Left lung (tissue), 10 donors: ENCODE data around the gene LDLRAD3. TPM values are rescaled to one million over a fixed set of nuclear protein-coding genes. Genes with fewer than 3 reads are reported as not detected.

Experiments
- ATAC-seq: fragments of 200-7000 bp; cut with Tn5 transposase; one replicate; pipeline ENCODE4 v1.9.1; 2020; ENCODE audit warnings: moderate library complexity
- DNase-seq, 4 donors: peaks; one replicate each; pipeline ENCODE4 v3.0.0-alpha.2; 2013 to 2020
- H3K27ac ChIP-seq, 2 donors: fragments of 200-600 bp; sonication (generic) in 1 of 2; one replicate each; pipeline versions ENCODE4 v1.5.0 to v1.8.0; 2020 to 2021
- H3K27me3 ChIP-seq, 2 donors: fragments of 200-600 bp; sonication (generic) in 1 of 2; one replicate each; pipeline versions ENCODE4 v1.5.0 to v1.8.0; 2020 to 2021
- H3K36me3 ChIP-seq, 2 donors: fragments of 200-600 bp; sonication (generic) in 1 of 2; one replicate each; pipeline versions ENCODE4 v1.5.0 to v1.8.0; 2020 to 2021
- H3K4me1 ChIP-seq, 2 donors: fragments of 200-600 bp; one replicate each; pipeline ENCODE4 v1.8.0; 2021
- H3K4me3 ChIP-seq, 2 donors: fragments of 200-600 bp; sonication (generic) in 1 of 2; one replicate each; pipeline versions ENCODE4 v1.5.0 to v1.8.0; 2020 to 2021; ENCODE audit warnings: mild to moderate bottlenecking in 1 of 2
- H3K9me3 ChIP-seq, 2 donors: fragments of 200-600 bp; sonication (generic) in 1 of 2; one replicate each; pipeline versions ENCODE4 v1.5.0 to v1.8.0; 2020 to 2021
- intact Hi-C, 2 donors: fragments of 100-400 bp; cut with DNase I; formaldehyde crosslinking; loops; one replicate each; pipeline versions ENCODE4 v1.11.2 to v1.14.2; 2022
- polyA plus RNA-seq, 6 donors: library from polyadenylated mRNA; unstranded; fragments of 120-200 nt; gene quantifications; one replicate each; pipeline ENCODE4 v1.2.1, GENCODE V29; 2013; ENCODE audit not compliant: insufficient read length in 6 of 6
- total RNA-seq, 2 donors: library from RNA; stranded (reverse); fragmentation: NEBNext Ultra II Directional; extraction: Animal tissue kit (Norgen Biotek cat#: 25700); gene quantifications; one replicate each; pipeline ENCODE4 v1.2.1, GENCODE V29; 2021
- TF ChIP-seq, protein P1 (sequence below), 2 donors: fragments of 200-600 bp; sonication (generic) in 1 of 2; IDR thresholded peaks; one replicate each; pipeline versions ENCODE4 v1.5.0 to v1.8.0; 2021; ENCODE audit warnings: antibody characterized with exemption in 2 of 2
- donor health status: DM: no; HTN: yes; CAD: no.
- donor health status: DM: no; HTN: no; CAD: no.

The LDLRAD3 gene
- total and polyA plus RNA-seq, 8 donors = 7.1 to 18.2 (median 16.8) TPM

DNA sequence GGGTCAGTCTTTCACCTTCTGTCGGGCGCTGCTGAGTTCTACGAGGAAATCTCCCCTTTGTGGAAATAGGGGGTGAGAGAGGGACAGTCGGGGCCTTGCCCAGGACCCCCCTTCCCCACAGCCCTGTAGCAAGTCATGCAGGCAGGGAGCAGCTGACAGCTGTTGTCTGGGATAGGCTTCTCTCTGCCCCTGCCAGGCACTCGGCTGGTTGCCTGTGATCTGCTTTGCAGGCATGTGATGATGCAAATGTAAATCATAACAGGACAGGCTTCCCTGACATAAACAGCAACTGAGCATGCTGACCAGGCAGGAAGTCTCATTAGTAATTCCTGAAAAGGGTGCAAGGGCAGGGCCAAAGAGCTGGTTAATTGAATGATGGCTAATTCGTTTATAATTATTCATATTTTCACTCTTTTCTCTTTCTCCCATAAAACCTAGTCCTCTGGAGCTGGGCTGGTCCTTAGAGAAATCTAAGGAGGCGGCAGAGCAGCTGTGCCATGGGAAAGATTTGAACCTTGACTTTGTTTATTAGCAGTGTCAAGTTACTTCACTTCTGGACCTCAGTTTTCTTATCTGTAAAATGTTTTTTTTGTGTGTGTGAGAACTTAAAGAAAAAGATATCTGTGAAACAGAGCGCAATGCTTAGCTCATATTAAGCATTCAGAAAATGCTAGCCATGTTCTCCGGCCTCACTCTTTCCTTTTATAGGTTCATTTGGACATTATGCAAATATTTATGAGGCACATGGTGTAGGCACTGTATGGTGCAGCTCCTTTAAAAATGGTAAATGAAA, 129.7 kb downstream of the LDLRAD3 start:
- peak; percentile 55 to 67 (median 60) for DNase-seq

DNA sequence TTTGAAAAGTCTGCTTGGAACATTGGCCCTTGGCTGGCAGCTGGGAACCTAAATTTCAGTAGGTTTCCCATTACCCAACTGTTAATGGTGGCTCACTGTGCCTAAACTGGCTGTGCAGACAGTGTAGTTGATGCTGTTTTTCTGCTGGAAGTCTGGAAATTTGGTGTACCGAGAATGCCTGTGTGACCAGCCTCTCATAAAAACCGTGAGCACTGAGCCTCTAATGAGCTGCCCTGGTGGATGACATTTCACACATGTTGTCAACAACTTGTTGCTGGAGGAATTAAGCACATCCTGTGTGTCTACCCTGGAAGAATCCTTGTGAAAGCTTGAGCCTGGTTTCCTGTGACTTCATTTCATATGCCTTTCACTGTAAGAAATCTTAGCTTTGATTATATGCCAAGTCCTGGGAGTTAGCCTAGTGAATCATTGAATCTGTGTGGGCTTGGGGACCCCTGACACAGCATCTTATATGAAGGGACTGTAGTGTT, 131.1 kb downstream of the LDLRAD3 start:
- Histone ChIP-seq H3K9me3 (no peaks in the 10 kb centered on the region), H3K36me3 (no peaks in the 10 kb centered on the region), H3K4me1 (peaks cover 3 to 9% of the 10 kb centered on the region in 2 donors), H3K4me3 (no peak overlapping the region), H3K27ac (no peak overlapping the region), H3K27me3 (no peaks in the 10 kb centered on the region)
- DNase-seq = no peak
- ATAC-seq = no peak
- intact Hi-C loops = no loop called here
- TF ChIP-seq, protein P1, sequence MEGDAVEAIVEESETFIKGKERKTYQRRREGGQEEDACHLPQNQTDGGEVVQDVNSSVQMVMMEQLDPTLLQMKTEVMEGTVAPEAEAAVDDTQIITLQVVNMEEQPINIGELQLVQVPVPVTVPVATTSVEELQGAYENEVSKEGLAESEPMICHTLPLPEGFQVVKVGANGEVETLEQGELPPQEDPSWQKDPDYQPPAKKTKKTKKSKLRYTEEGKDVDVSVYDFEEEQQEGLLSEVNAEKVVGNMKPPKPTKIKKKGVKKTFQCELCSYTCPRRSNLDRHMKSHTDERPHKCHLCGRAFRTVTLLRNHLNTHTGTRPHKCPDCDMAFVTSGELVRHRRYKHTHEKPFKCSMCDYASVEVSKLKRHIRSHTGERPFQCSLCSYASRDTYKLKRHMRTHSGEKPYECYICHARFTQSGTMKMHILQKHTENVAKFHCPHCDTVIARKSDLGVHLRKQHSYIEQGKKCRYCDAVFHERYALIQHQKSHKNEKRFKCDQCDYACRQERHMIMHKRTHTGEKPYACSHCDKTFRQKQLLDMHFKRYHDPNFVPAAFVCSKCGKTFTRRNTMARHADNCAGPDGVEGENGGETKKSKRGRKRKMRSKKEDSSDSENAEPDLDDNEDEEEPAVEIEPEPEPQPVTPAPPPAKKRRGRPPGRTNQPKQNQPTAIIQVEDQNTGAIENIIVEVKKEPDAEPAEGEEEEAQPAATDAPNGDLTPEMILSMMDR (IDR thresholded peaks at IDR 0.05) = no peak

More for the DNA sequence above, 129.7 kb downstream of the LDLRAD3 start:
- Histone ChIP-seq H3K27me3 (no peaks in the 10 kb centered on the region), H3K9me3 (no peaks in the 10 kb centered on the region), H3K4me3 (no peak overlapping the region), H3K27ac (no peak overlapping the region), H3K36me3 (no peaks in the 10 kb centered on the region), H3K4me1 (peaks cover 3 to 9% of the 10 kb centered on the region in 2 donors)
- intact Hi-C loops = no loop called here
- peak; percentile 63 for ATAC-seq
- TF ChIP-seq, protein P1 (IDR thresholded peaks at IDR 0.05) = no peak

- Histone ChIP-seq H3K27me3 (no peaks in the 10 kb centered on the region), H3K27ac (no peak overlapping the region), H3K4me1 (peaks cover 3 to 9% of the 10 kb centered on the region in 2 donors), H3K36me3 (peaks cover 0 to 6% of the 10 kb centered on the region in 2 donors), H3K4me3 (no peak overlapping the region), H3K9me3 (no peaks in the 10 kb centered on the region)
- TF ChIP-seq, protein P1 (IDR thresholded peaks at IDR 0.05) = no peak
- DNase-seq (peak in 1 of 4 donors; percentile 55), ATAC-seq (no peak)
- intact Hi-C loops = no loop called here
Observed at GRCh38 chr11:36077368-36077767, 133.5 kb downstream of the LDLRAD3 start.

DNA sequence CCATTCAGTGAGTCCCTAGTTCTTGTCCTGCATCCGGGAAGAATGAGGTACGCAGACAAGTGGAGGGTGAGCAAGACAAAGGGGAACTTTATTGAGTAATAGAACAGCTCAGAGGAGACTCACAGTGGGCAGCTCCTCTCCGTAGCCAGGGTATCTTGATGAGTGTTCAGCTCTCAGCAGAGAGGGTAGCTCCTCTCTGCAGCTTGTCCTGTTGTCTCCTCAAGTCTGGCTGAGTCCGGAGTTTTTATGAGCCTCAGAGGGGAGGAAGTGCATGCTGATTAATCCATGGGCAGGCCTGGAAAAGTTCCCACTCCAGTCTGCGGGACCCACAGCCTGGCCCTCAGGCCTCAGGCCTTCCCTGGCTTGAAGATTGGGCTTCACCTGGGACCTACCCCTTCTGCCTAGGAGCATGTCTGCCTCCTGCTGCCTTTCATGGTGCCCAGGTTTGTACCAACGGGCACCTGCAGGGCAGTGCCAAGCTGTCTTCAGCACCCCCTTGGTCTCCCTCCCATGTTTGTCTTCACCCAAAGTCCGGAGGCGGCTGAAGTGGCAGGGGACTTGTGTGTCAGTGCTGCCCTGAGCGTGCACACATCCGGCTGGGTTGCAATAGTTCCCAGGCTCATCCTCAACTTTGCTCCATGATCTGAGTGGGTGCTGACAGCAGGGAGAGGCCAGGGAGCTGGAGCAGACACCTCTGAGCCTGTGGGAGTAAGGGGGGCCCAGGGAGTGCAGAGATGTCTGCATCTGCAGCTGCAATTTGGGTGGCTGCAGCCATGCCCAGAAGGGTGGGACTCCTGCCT, 134.2 kb downstream of the LDLRAD3 start:
- intact Hi-C loops = no loop called here
- Histone ChIP-seq H3K9me3 (no peaks in the 10 kb centered on the region), H3K36me3 (peaks cover 0 to 13% of the 10 kb centered on the region in 2 donors), H3K27me3 (no peaks in the 10 kb centered on the region), H3K4me1 (peaks cover 3 to 9% of the 10 kb centered on the region in 2 donors), H3K27ac (no peak overlapping the region), H3K4me3 (no peak overlapping the region)
- TF ChIP-seq, protein P1 (IDR thresholded peaks at IDR 0.05) = no peak
- ATAC-seq = no peak
- DNase-seq = no peak

GRCh38 chr11:36078686-36079055, 134.8 kb downstream of the LDLRAD3 start:
- DNase-seq = no peak
- intact Hi-C loops = no loop called here
- TF ChIP-seq, protein P1 (IDR thresholded peaks at IDR 0.05) = no peak
- peaks cover 3 to 7% of the 10 kb centered on the region in 2 donors for H3K4me1 ChIP-seq
- no peaks in the 10 kb centered on the region for H3K27me3 ChIP-seq
- no peak overlapping the region for H3K27ac ChIP-seq
- no peaks in the 10 kb centered on the region for H3K9me3 ChIP-seq
- no peak for ATAC-seq
- H3K36me3 ChIP-seq = peaks cover 0 to 17% of the 10 kb centered on the region in 2 donors
- no peak overlapping the region for H3K4me3 ChIP-seq
